Measurements from ENCODE around the gene PDZD2.

Gene PDZD2

DNA sequence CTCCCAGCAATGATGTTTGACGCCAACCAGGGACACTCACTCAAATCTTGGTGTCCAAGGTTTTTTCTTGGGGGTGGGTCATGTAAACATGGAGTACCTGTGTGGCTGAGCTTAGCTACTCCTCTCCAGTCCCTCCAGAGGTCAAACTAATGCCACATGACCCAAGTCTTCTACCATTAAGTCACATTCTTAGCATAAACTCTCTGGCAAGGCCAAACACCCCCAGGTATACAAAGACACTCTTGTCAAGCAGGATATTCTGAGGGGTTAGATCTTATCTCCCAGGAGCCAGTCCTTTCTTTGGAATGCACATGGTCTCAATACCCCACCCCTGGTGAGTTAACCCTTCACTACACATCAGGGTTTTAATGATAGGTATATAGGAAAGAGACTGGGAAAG lies 161.4 kb downstream of the PDZD2 start:
- no peak for DNase-seq (ENCODE audit: low read depth, low spot score)
- Histone ChIP-seq H3K9me3 (ENCODE audit: insufficient read depth, low read length) (no peaks in the 10 kb centered on the region), H3K4me1 (ENCODE audit: insufficient read depth, insufficient read length) (no peaks in the 10 kb centered on the region), H3K36me3 (ENCODE audit: insufficient read depth, insufficient read length, low read length) (no peaks in the 10 kb centered on the region), H3K9ac (ENCODE audit: insufficient read length, low read depth) (no peak overlapping the region), H3K27me3 (ENCODE audit: insufficient read depth, insufficient read length) (no peaks in the 10 kb centered on the region), H3K4me3 (ENCODE audit: insufficient read length, low read depth) (no peak overlapping the region)
- TF ChIP-seq SUZ12 (IDR thresholded peaks at IDR 0.05; ENCODE audit: extremely low read depth, insufficient read depth, insufficient read length) = no peak
- no peak for TF ChIP-seq ZNF274 (IDR thresholded peaks at IDR 0.05; ENCODE audit: low read depth, low read length)
- no peak for TF ChIP-seq YY1 (IDR thresholded peaks at IDR 0.05; ENCODE audit: insufficient read depth, insufficient read length)

DNA sequence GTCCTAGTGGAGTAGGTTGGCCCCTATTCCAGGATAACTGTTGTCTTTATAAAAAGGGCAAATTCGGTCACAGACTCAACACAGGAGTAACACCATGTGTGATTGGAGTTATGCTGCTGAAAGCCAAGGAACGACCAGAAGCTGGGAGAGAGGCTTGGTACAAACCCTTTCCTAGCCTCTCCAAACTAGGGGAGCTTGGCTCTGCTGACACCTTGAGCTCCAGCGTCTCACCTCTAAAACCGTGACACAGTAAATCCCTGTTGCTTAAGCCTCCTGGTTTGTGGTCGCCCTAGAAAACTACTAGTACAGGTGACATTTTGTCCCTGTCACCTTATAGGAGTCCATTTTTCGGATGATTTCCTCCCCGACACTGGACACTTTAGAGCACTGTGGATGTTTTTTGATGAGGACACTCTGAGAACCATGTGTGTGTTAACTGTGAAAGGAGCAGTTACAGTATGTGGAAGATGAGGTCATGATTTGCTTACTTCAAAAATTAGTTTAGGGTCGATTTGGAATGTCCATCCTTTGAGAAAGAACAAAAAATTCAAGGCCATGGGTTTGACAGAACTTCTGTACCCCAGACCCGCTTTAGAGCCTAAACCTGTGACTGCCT lies 167.0 kb downstream of the PDZD2 start:
- H3K9me3 ChIP-seq (ENCODE audit: insufficient read depth, low read length) = no peaks in the 10 kb centered on the region
- no peak overlapping the region for H3K9ac ChIP-seq (ENCODE audit: insufficient read length, low read depth)
- no peak for DNase-seq (ENCODE audit: low read depth, low spot score)
- no peaks in the 10 kb centered on the region for H3K36me3 ChIP-seq (ENCODE audit: insufficient read depth, insufficient read length, low read length)
- H3K4me1 ChIP-seq (ENCODE audit: insufficient read depth, insufficient read length) = no peaks in the 10 kb centered on the region
- H3K4me3 ChIP-seq (ENCODE audit: insufficient read length, low read depth) = no peak overlapping the region
- TF ChIP-seq ZNF274 (IDR thresholded peaks at IDR 0.05; ENCODE audit: low read depth, low read length) = no peak
- no peak for TF ChIP-seq SUZ12 (IDR thresholded peaks at IDR 0.05; ENCODE audit: extremely low read depth, insufficient read depth, insufficient read length)
- no peak for TF ChIP-seq YY1 (IDR thresholded peaks at IDR 0.05; ENCODE audit: insufficient read depth, insufficient read length)
- H3K27me3 ChIP-seq (ENCODE audit: insufficient read depth, insufficient read length) = no peaks in the 10 kb centered on the region

DNA sequence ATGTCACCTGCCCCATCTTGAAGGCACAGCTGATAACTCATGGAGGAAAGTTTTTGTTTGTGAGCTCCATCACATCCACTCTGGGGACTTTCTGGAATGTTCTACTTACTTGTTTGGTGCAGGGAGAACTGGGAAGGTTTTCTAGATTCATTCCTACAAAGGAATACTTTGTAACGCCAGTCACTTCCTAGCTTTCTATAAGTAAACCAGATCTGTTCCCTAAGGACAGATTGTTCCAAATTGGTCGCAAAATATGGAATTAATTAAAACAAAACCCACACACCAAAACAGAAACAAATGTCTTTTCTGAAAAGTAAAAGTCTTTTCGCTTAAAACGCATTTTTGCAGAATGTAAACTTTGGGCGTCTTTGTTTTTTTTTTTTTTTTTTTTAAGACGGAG lies 167.6 kb downstream of the PDZD2 start:
- no peak for DNase-seq (ENCODE audit: low read depth, low spot score)
- TF ChIP-seq SUZ12 (IDR thresholded peaks at IDR 0.05; ENCODE audit: extremely low read depth, insufficient read depth, insufficient read length) = no peak
- TF ChIP-seq ZNF274 (IDR thresholded peaks at IDR 0.05; ENCODE audit: low read depth, low read length) = no peak
- no peak for TF ChIP-seq YY1 (IDR thresholded peaks at IDR 0.05; ENCODE audit: insufficient read depth, insufficient read length)
- Histone ChIP-seq H3K36me3 (ENCODE audit: insufficient read depth, insufficient read length, low read length) (no peaks in the 10 kb centered on the region), H3K4me1 (ENCODE audit: insufficient read depth, insufficient read length) (no peaks in the 10 kb centered on the region), H3K4me3 (ENCODE audit: insufficient read length, low read depth) (no peak overlapping the region), H3K27me3 (ENCODE audit: insufficient read depth, insufficient read length) (no peaks in the 10 kb centered on the region), H3K9me3 (ENCODE audit: insufficient read depth, low read length) (no peaks in the 10 kb centered on the region), H3K9ac (ENCODE audit: insufficient read length, low read depth) (no peak overlapping the region)

DNA sequence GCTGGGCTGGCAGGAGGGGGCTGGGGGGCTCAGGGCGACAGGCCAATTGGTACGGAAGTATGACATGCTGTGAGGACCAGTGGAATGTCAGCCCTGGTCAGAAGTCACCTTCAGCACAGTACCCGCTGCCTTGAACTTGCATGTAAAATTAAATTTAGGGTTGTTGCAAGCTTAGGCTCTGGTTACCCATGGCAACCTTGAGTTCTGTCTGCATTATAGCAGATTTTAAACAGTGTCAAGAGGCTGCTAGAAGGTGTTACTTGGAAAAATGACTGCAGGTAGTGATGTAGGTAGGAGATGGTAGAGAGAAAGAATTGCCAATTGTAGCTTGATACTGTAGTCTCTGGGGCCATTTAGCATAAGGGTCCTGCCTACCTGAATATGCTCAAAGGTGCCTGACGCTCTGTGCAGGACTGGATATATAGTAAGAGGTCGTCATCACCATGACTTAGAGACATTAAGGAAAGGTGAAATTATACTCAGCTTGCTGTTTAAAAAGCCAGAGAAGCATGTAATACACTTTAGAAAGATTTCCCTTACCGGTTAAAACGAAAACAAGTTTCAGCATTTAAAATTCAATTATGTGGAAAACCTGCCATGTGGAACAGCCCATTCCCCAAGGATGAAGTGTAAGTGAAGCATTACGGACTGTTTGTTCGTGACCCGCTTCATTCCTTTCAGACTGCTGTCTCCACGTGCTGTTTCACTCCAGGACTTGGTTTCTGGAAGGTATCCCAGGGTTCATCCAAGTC lies 169.0 kb downstream of the PDZD2 start:
- Histone ChIP-seq H3K9me3 (ENCODE audit: insufficient read depth, low read length) (no peaks in the 10 kb centered on the region), H3K9ac (ENCODE audit: insufficient read length, low read depth) (no peak overlapping the region), H3K27me3 (ENCODE audit: insufficient read depth, insufficient read length) (no peaks in the 10 kb centered on the region), H3K36me3 (ENCODE audit: insufficient read depth, insufficient read length, low read length) (no peaks in the 10 kb centered on the region), H3K4me3 (ENCODE audit: insufficient read length, low read depth) (no peak overlapping the region), H3K4me1 (ENCODE audit: insufficient read depth, insufficient read length) (no peaks in the 10 kb centered on the region)
- TF ChIP-seq YY1 (IDR thresholded peaks at IDR 0.05; ENCODE audit: insufficient read depth, insufficient read length) (no peak), ZNF274 (IDR thresholded peaks at IDR 0.05; ENCODE audit: low read depth, low read length) (no peak), SUZ12 (IDR thresholded peaks at IDR 0.05; ENCODE audit: extremely low read depth, insufficient read depth, insufficient read length) (no peak)
- no peak for DNase-seq (ENCODE audit: low read depth, low spot score)

DNA sequence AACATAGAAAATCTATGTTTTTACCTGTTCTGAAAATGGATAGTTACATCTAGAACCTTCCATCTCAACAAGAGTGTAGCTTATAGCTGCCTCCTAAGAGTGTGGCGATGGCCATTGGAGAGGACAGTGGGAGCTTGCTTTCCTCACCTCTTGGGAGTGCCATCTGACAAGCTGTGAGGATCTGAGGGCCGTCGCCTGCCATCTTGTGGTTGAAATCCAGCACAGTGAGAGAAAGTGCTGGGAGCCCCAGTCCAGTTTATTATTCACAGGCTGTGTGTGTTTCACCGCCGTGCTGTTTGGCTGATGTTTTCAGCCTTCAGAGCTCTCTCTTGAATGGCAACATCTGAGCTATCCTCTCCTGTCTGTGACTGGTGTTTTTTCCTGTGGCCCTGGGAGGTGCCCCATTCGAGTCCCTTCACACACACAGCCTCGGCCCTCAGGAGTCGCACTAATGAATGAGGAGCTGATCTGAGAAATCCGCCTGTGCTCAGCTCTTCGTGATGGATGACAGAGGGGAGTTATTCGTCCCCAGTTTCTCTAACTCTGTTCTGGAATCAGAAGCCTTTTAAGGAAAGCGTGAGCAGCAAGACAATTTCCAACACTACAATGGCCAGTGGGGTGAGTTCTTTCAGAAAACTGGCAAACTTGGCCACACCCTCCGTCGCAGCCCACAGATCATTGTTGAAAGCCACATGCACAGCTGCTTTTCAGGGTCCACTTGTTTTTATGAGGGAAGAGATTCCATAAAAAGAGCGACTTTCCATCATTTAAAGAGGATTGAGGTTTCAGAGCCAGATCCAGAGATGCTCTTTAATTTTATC lies 170.3 kb downstream of the PDZD2 start:
- no peaks in the 10 kb centered on the region for H3K9me3 ChIP-seq (ENCODE audit: insufficient read depth, low read length)
- TF ChIP-seq SUZ12 (IDR thresholded peaks at IDR 0.05; ENCODE audit: extremely low read depth, insufficient read depth, insufficient read length) (no peak), YY1 (IDR thresholded peaks at IDR 0.05; ENCODE audit: insufficient read depth, insufficient read length) (no peak), ZNF274 (IDR thresholded peaks at IDR 0.05; ENCODE audit: low read depth, low read length) (no peak)
- no peak overlapping the region for H3K4me3 ChIP-seq (ENCODE audit: insufficient read length, low read depth)
- no peak overlapping the region for H3K9ac ChIP-seq (ENCODE audit: insufficient read length, low read depth)
- H3K36me3 ChIP-seq (ENCODE audit: insufficient read depth, insufficient read length, low read length) = no peaks in the 10 kb centered on the region
- H3K4me1 ChIP-seq (ENCODE audit: insufficient read depth, insufficient read length) = no peaks in the 10 kb centered on the region
- DNase-seq (ENCODE audit: low read depth, low spot score) = peak; percentile 54
- no peaks in the 10 kb centered on the region for H3K27me3 ChIP-seq (ENCODE audit: insufficient read depth, insufficient read length)

DNA sequence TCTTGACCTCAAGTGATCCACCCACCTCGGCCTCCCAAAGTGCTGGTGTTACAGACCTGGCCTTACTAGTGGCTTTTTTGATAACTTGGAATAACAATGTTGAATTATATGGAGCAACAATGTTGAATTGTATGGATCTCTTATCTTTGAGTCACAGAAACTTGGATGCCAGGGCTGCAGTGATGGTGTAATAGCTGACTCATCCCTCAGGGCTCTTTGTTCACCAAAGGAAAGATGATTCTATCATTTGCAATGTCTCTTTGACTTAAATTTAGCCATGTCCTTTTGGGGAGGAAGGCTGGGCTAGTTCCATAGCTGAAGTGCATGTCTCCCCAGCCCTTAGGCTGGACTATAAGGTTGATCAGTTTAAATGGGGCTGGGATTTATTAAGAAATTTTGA lies 172.3 kb downstream of the PDZD2 start:
- no peaks in the 10 kb centered on the region for H3K36me3 ChIP-seq (ENCODE audit: insufficient read depth, insufficient read length, low read length)
- no peaks in the 10 kb centered on the region for H3K27me3 ChIP-seq (ENCODE audit: insufficient read depth, insufficient read length)
- no peak overlapping the region for H3K4me3 ChIP-seq (ENCODE audit: insufficient read length, low read depth)
- H3K9me3 ChIP-seq (ENCODE audit: insufficient read depth, low read length) = no peaks in the 10 kb centered on the region
- TF ChIP-seq SUZ12 (IDR thresholded peaks at IDR 0.05; ENCODE audit: extremely low read depth, insufficient read depth, insufficient read length) (no peak), YY1 (IDR thresholded peaks at IDR 0.05; ENCODE audit: insufficient read depth, insufficient read length) (no peak), ZNF274 (IDR thresholded peaks at IDR 0.05; ENCODE audit: low read depth, low read length) (no peak)
- DNase-seq (ENCODE audit: low read depth, low spot score) = no peak
- H3K9ac ChIP-seq (ENCODE audit: insufficient read length, low read depth) = no peak overlapping the region
- H3K4me1 ChIP-seq (ENCODE audit: insufficient read depth, insufficient read length) = no peaks in the 10 kb centered on the region

DNA sequence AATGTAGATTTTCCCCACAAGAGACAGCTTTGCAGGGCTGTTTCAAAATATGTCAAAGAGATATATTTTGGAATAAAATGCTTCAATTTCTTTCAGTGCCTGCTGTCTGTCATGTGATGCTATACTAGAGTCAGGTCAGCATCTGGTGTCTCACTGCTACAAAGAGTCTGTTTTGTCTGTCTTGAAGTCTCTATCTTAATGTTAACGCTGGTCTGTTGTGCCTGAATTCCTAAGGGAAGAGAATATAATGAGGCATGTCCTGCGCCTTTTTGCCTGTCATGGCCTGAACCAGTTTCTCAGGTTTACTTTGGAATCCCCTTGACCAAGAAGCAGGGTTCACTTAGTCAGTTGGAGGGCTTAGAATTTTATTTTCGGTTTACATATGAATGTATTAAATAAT lies 176.4 kb downstream of the PDZD2 start:
- TF ChIP-seq ZNF274 (IDR thresholded peaks at IDR 0.05; ENCODE audit: low read depth, low read length) (no peak), YY1 (IDR thresholded peaks at IDR 0.05; ENCODE audit: insufficient read depth, insufficient read length) (no peak), SUZ12 (IDR thresholded peaks at IDR 0.05; ENCODE audit: extremely low read depth, insufficient read depth, insufficient read length) (no peak)
- no peak overlapping the region for H3K4me3 ChIP-seq (ENCODE audit: insufficient read length, low read depth)
- no peak for DNase-seq (ENCODE audit: low read depth, low spot score)
- H3K9ac ChIP-seq (ENCODE audit: insufficient read length, low read depth) = no peak overlapping the region
- H3K4me1 ChIP-seq (ENCODE audit: insufficient read depth, insufficient read length) = no peaks in the 10 kb centered on the region
- H3K9me3 ChIP-seq (ENCODE audit: insufficient read depth, low read length) = 0 out of 2 replicates have a peak, but pooled peaks cover 4% of the 10 kb centered on the region
- H3K36me3 ChIP-seq (ENCODE audit: insufficient read depth, insufficient read length, low read length) = no peaks in the 10 kb centered on the region
- no peaks in the 10 kb centered on the region for H3K27me3 ChIP-seq (ENCODE audit: insufficient read depth, insufficient read length)

All from NT2/D1 (cell line).